HL-60 (cell line): ENCODE results near the gene FHIT.

Source experiments
- GABPA ChIP-seq: IDR thresholded peaks from 2 replicates; pipeline ENCODE4 v1.6.1; 2012; ENCODE audit warnings: low read depth
- SPI1 ChIP-seq: IDR thresholded peaks from 2 replicates; pipeline ENCODE4 v1.6.1; 2012; ENCODE audit warnings: low read depth, mild to moderate bottlenecking, borderline replicate concordance

- no peak for TF ChIP-seq GABPA
- no peak for TF ChIP-seq SPI1
These were observed 447.8 kb downstream of the FHIT start for GRCh38 chr3:60803216-60804173.
